NCI-H82 treated with DMSO at 0.1 percent for 48 hours (cell line): ENCODE results near the gene MEN1.
A peak's percentile ranks its signal among the peaks of the same experiment; 100 is the strongest.

Experiments used
- DNase-seq: peaks from one replicate; lab custom pipeline; 2025; ENCODE audit not compliant: unreplicated experiment; lab: John Stamatoyannopoulos, UW

The MEN1 gene

GRCh38 chr11:64810271-64810890, at the start of gene MEN1:
MEN1 (minus strand) TSS chr11:64810551; CDS start chr11:64810109, 442 bp downstream.
- DNase-seq = peak; percentile 89

- DNase-seq = no peak
These were observed 49.4 kb upstream of the MEN1 start for GRCh38 chr11:64859542-64860414.

GRCh38 chr11:64858467-64859263, 48.3 kb upstream of the MEN1 start:
- no peak for DNase-seq

GRCh38 chr11:64857485-64857884, 47.1 kb upstream of the MEN1 start:
- DNase-seq = no peak

- no peak for DNase-seq
These were observed 46.3 kb upstream of the MEN1 start for GRCh38 chr11:64856382-64857227.

- no peak for DNase-seq
These were observed 45.4 kb upstream of the MEN1 start for GRCh38 chr11:64855596-64856304.

GRCh38 chr11:64854534-64855502, 44.5 kb upstream of the MEN1 start:
- DNase-seq = no peak

GRCh38 chr11:64854157-64854533, 43.8 kb upstream of the MEN1 start:
- DNase-seq = no peak

GRCh38 chr11:64853709-64854108, 43.4 kb upstream of the MEN1 start:
- no peak for DNase-seq

- DNase-seq = no peak
These were observed 42.6 kb upstream of the MEN1 start for GRCh38 chr11:64852804-64853509.

GRCh38 chr11:64851831-64852351, 41.5 kb upstream of the MEN1 start:
- no peak for DNase-seq

- DNase-seq = no peak
These were observed 40.7 kb upstream of the MEN1 start for GRCh38 chr11:64850979-64851567.

GRCh38 chr11:64849598-64850356, 39.4 kb upstream of the MEN1 start:
- DNase-seq = no peak

- DNase-seq = no peak
These were observed 38.7 kb upstream of the MEN1 start for GRCh38 chr11:64848826-64849597.

GRCh38 chr11:64848214-64848825, 38.0 kb upstream of the MEN1 start:
- DNase-seq = no peak
